SH-SY5Y (cell line): Measurements from ENCODE around the gene COMTD1.

ENCODE experiments used
- GATA2 ChIP-seq: IDR thresholded peaks from 2 replicates; pipeline ENCODE4 v1.6.1; 2011; ENCODE audit warnings: mild to moderate bottlenecking, low read depth, low read length
- GATA3 ChIP-seq: IDR thresholded peaks from 2 replicates; pipeline ENCODE4 v1.6.1; 2011; ENCODE audit warnings: low read depth, mild to moderate bottlenecking, low read length, moderate library complexity

GRCh38 chr10:75212343-75212742 is 23.4 kb downstream of the COMTD1 start:
- TF ChIP-seq GATA2 (no peak), GATA3 (no peak)
